PC-3 (cell line): ENCODE measurements around the gene JPH3.

Source experiments
- EZH2 ChIP-seq: fragments of 300-600 bp; sonication (generic); IDR thresholded peaks from one replicate; pipeline ENCODE4 v1.6.1; 2017; ENCODE audit warnings: antibody characterized with exemption, mild to moderate bottlenecking, low read length; ENCODE audit not compliant: unreplicated experiment
- EZH2phosphoT487 ChIP-seq: fragments of 300-600 bp; sonication (generic); IDR thresholded peaks from 2 replicates; pipeline ENCODE4 v1.6.1; 2018; ENCODE audit warnings: mild to moderate bottlenecking, antibody characterized with exemption, low read length, borderline replicate concordance
- TF ChIP-seq, protein P1 (sequence below): fragments of 300-600 bp; sonication (generic); conservative IDR thresholded peaks from 2 replicates; pipeline ENCODE4 v1.5.1; 2017; ENCODE audit warnings: antibody characterized with exemption, low read depth, mild to moderate bottlenecking, low read length

DNA sequence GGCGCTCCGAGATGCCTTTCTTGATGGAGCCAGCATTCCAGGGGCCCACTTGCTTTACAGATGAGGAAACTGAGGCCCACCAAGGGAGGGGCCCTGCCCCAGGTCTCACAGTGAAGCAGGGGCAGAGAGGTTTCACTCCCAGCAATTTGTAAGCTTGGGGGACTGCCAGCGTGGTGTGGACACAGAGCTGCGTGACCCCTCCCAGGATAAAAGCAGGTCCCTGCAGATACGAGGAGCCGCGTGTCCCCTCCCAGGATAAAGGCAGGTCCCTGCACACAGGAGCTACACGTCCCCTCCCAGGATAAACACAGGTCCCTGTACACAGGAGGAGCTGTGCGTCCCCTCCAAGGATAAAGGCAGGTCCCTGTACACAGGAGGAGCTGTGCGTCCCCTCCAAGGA, 11.7 kb downstream of the JPH3 start:
- TF ChIP-seq, protein P1, sequence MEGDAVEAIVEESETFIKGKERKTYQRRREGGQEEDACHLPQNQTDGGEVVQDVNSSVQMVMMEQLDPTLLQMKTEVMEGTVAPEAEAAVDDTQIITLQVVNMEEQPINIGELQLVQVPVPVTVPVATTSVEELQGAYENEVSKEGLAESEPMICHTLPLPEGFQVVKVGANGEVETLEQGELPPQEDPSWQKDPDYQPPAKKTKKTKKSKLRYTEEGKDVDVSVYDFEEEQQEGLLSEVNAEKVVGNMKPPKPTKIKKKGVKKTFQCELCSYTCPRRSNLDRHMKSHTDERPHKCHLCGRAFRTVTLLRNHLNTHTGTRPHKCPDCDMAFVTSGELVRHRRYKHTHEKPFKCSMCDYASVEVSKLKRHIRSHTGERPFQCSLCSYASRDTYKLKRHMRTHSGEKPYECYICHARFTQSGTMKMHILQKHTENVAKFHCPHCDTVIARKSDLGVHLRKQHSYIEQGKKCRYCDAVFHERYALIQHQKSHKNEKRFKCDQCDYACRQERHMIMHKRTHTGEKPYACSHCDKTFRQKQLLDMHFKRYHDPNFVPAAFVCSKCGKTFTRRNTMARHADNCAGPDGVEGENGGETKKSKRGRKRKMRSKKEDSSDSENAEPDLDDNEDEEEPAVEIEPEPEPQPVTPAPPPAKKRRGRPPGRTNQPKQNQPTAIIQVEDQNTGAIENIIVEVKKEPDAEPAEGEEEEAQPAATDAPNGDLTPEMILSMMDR = no peak
- TF ChIP-seq EZH2 = no peak
- no peak for TF ChIP-seq EZH2phosphoT487
